Lower leg skin (tissue), 3 donors: ENCODE measurements around the gene IPMK.

Experiments used
- CTCF ChIP-seq, 3 donors: fragments of 450-650 bp; IDR thresholded peaks; one replicate each; pipeline ENCODE4 v1.5.1; 2016; ENCODE audit warnings: antibody characterized with exemption in 3 of 3, mild to moderate bottlenecking in 3 of 3, moderate library complexity in 2 of 3
- POLR2A ChIP-seq, 2 donors: fragments of 450-650 bp; IDR thresholded peaks; one replicate each; pipeline ENCODE4 v1.6.1; 2016 to 2017; ENCODE audit warnings: antibody characterized with exemption in 2 of 2, mild to moderate bottlenecking in 1 of 2, moderate library complexity in 1 of 2

- no peak for TF ChIP-seq CTCF (IDR thresholded peaks at IDR 0.05)
- TF ChIP-seq POLR2A (IDR thresholded peaks at IDR 0.05) = no peak
These were observed 2.9 kb downstream of the IPMK start for GRCh38 chr10:58264780-58265179.
